Raji (cell line): ENCODE results near the gene SERPINE2.

ENCODE experiments used
- POLR2A ChIP-seq: IDR thresholded peaks from 2 replicates; pipeline ENCODE4 v1.6.1; 2011; ENCODE audit warnings: low read depth, low read length, control low read depth; ENCODE audit not compliant: insufficient read depth

Gene SERPINE2

GRCh38 chr2:224062481-224063297 is 23.6 kb upstream of the SERPINE2 start:
- TF ChIP-seq POLR2A = no peak

GRCh38 chr2:224060783-224061482 is 21.8 kb upstream of the SERPINE2 start:
- TF ChIP-seq POLR2A = no peak

- no peak for TF ChIP-seq POLR2A
These were observed 20.1 kb upstream of the SERPINE2 start for GRCh38 chr2:224059178-224059577.

- TF ChIP-seq POLR2A = no peak
These were observed 19.1 kb upstream of the SERPINE2 start for GRCh38 chr2:224058048-224058775.

GRCh38 chr2:224056889-224057288 is 17.8 kb upstream of the SERPINE2 start:
- no peak for TF ChIP-seq POLR2A

- TF ChIP-seq POLR2A = no peak
These were observed 16.0 kb upstream of the SERPINE2 start for GRCh38 chr2:224055101-224055500.

GRCh38 chr2:224046752-224047151 is 7.7 kb upstream of the SERPINE2 start:
- TF ChIP-seq POLR2A = no peak

- TF ChIP-seq POLR2A = no peak
These were observed 3.2 kb upstream of the SERPINE2 start for GRCh38 chr2:224042191-224042696.

- TF ChIP-seq POLR2A = no peak
These were observed 2.5 kb upstream of the SERPINE2 start for GRCh38 chr2:224041554-224041953.

GRCh38 chr2:224040753-224041152 is 1.7 kb upstream of the SERPINE2 start:
- TF ChIP-seq POLR2A = no peak

- no peak for TF ChIP-seq POLR2A
These were observed 819 bp upstream of the SERPINE2 start for GRCh38 chr2:224039770-224040440.

- no peak for TF ChIP-seq POLR2A
These were observed 331 bp downstream of the SERPINE2 start for GRCh38 chr2:224038830-224039079.

GRCh38 chr2:224038049-224038829 is 847 bp downstream of the SERPINE2 start:
- no peak for TF ChIP-seq POLR2A

GRCh38 chr2:224036731-224037361 is 2.2 kb downstream of the SERPINE2 start:
- no peak for TF ChIP-seq POLR2A

- TF ChIP-seq POLR2A = no peak
These were observed 5.1 kb downstream of the SERPINE2 start for GRCh38 chr2:224034017-224034416.

GRCh38 chr2:224033601-224034000 is 5.5 kb downstream of the SERPINE2 start:
- TF ChIP-seq POLR2A = no peak
